H9 (cell line): ENCODE results near the gene CCBE1. TPM values are rescaled to one million over a fixed set of nuclear protein-coding genes. Genes with fewer than 3 reads are reported as not detected.

Experiments used
- DNase-seq: peaks from one replicate; pipeline ENCODE4 v3.0.0-alpha.2; 2017
- H2AFZ ChIP-seq: one replicate; pipeline ENCODE4 v1.6.1; 2013; ENCODE audit warnings: mild to moderate bottlenecking, low read length, control low read depth, moderate library complexity
- H2AK5ac ChIP-seq: 2 replicates; pipeline ENCODE4 v1.6.1; 2013; ENCODE audit warnings: low read length, control low read depth, mixed read lengths; ENCODE audit not compliant: insufficient read length
- H2BK120ac ChIP-seq: one replicate; pipeline ENCODE4 v1.6.1; 2013; ENCODE audit warnings: low read depth, mild to moderate bottlenecking, low read length, control low read depth, inconsistent platforms; ENCODE audit not compliant: poor library complexity, severe bottlenecking
- H2BK12ac ChIP-seq: 2 replicates; pipeline ENCODE4 v1.6.1; 2013; ENCODE audit warnings: low read length, control low read depth, mixed read lengths, low read depth; ENCODE audit not compliant: insufficient read length
- H2BK15ac ChIP-seq: 2 replicates; pipeline ENCODE4 v1.6.1; 2013; ENCODE audit warnings: low read depth, low read length, control low read depth
- H2BK20ac ChIP-seq: one replicate; pipeline ENCODE4 v1.6.1; 2013; ENCODE audit warnings: low read depth, mild to moderate bottlenecking, low read length, control low read depth, inconsistent platforms; ENCODE audit not compliant: poor library complexity, severe bottlenecking
- H2BK5ac ChIP-seq: 2 replicates; pipeline ENCODE4 v1.6.1; 2013; ENCODE audit warnings: low read length, control low read depth, mixed read lengths; ENCODE audit not compliant: insufficient read length
- H3K14ac ChIP-seq: 2 replicates; pipeline ENCODE4 v1.6.1; 2013; ENCODE audit warnings: low read length, control low read depth; ENCODE audit not compliant: insufficient read depth
- H3K18ac ChIP-seq: 2 replicates; pipeline ENCODE4 v1.6.1; 2013; ENCODE audit warnings: low read depth, mild to moderate bottlenecking, mixed read lengths, low read length, control low read depth; ENCODE audit not compliant: insufficient read length
- H3K23ac ChIP-seq: 2 replicates; pipeline ENCODE4 v1.6.1; 2013; ENCODE audit warnings: low read length, control low read depth, mixed read lengths, low read depth; ENCODE audit not compliant: insufficient read length
- H3K23me2 ChIP-seq: 2 replicates; pipeline ENCODE4 v1.6.1; 2013; ENCODE audit warnings: low read depth, mild to moderate bottlenecking, mixed read lengths, low read length, control low read depth; ENCODE audit not compliant: insufficient read length, poor library complexity, severe bottlenecking
- H3K27ac ChIP-seq: 2 replicates; pipeline ENCODE4 v1.5.1; 2013; ENCODE audit warnings: low read length, control low read depth, mixed read lengths, low read depth; ENCODE audit not compliant: insufficient read length
- H3K27me3 ChIP-seq: 2 replicates; pipeline ENCODE4 v1.6.1; 2013; ENCODE audit warnings: low read length, control low read depth, inconsistent platforms; ENCODE audit not compliant: insufficient read depth
- H3K4ac ChIP-seq: 2 replicates; pipeline ENCODE4 v1.6.1; 2013; ENCODE audit warnings: low read depth, mild to moderate bottlenecking, control low read depth, inconsistent platforms, low read length, moderate library complexity
- H3K4me1 ChIP-seq: 2 replicates; pipeline ENCODE4 v1.6.1; 2013; ENCODE audit warnings: low read length, control low read depth, inconsistent platforms; ENCODE audit not compliant: insufficient read depth
- H3K4me2 ChIP-seq: 2 replicates; pipeline ENCODE4 v1.6.1; 2013; ENCODE audit warnings: low read length, control low read depth, mixed read lengths; ENCODE audit not compliant: insufficient read length, insufficient read depth
- H3K56ac ChIP-seq: 2 replicates; pipeline ENCODE4 v1.6.1; 2013; ENCODE audit warnings: low read depth, mild to moderate bottlenecking, mixed read lengths, low read length, control low read depth; ENCODE audit not compliant: insufficient read length
- H3K79me1 ChIP-seq: 2 replicates; pipeline ENCODE4 v1.6.1; 2013; ENCODE audit warnings: low read depth, mild to moderate bottlenecking, moderate library complexity, low read length, control low read depth, inconsistent platforms; ENCODE audit not compliant: insufficient read depth, poor library complexity, severe bottlenecking
- H3K79me2 ChIP-seq: 2 replicates; pipeline ENCODE4 v1.6.1; 2013; ENCODE audit warnings: low read length, control low read depth, inconsistent platforms; ENCODE audit not compliant: insufficient read depth
- H3K9ac ChIP-seq: 2 replicates; pipeline ENCODE4 v1.6.1; 2013; ENCODE audit warnings: low read length, control low read depth, mixed read lengths; ENCODE audit not compliant: insufficient read length; ENCODE audit errors: extremely low read depth
- H3K9me3 ChIP-seq: one replicate; pipeline ENCODE4 v1.6.1; 2013; ENCODE audit warnings: low read depth, low read length, inconsistent platforms; ENCODE audit not compliant: control insufficient read depth
- H3T11ph ChIP-seq: one replicate; pipeline ENCODE4 v1.6.1; 2013; ENCODE audit warnings: mild to moderate bottlenecking, low read length, control low read depth, inconsistent platforms
- H4K20me1 ChIP-seq: one replicate; pipeline ENCODE4 v1.6.1; 2013; ENCODE audit not compliant: control insufficient read depth, insufficient read length, insufficient read depth
- H4K5ac ChIP-seq: 2 replicates; pipeline ENCODE4 v1.6.1; 2013; ENCODE audit warnings: low read depth, mild to moderate bottlenecking, mixed read lengths, low read length, control low read depth; ENCODE audit not compliant: insufficient read length
- H4K8ac ChIP-seq: replicated peaks from 2 replicates; pipeline ENCODE4 v1.6.1; 2013; ENCODE audit warnings: low read length, control low read depth, mixed read lengths, low read depth; ENCODE audit not compliant: insufficient read length
- H4K91ac ChIP-seq: 2 replicates; pipeline ENCODE4 v1.6.1; 2013; ENCODE audit warnings: low read depth, mild to moderate bottlenecking, moderate library complexity, mixed read lengths, low read length, control low read depth; ENCODE audit not compliant: insufficient read length
- H3K27ac Mint-ChIP-seq, 3 experiments: 2 replicates in 2 of 3; 3 replicates in 1 of 3; pipeline ENCODE4 v1.8.0; 2020 to 2021; ENCODE audit warnings: mixed read lengths in 3 of 3, mild to moderate bottlenecking in 1 of 3, moderate library complexity in 1 of 3
- H3K27me3 Mint-ChIP-seq: 2 replicates; pipeline ENCODE4 v1.8.0; 2021; ENCODE audit warnings: low read depth, mild to moderate bottlenecking, moderate library complexity, mixed read lengths
- H3K36me3 Mint-ChIP-seq, 3 experiments: 2 replicates in 2 of 3; 3 replicates in 1 of 3; pipeline ENCODE4 v1.8.0; 2020 to 2021; ENCODE audit warnings: low read depth in 3 of 3, mixed read lengths in 3 of 3; ENCODE audit not compliant: insufficient read depth in 1 of 3
- H3K4me1 Mint-ChIP-seq, 2 experiments: 2 replicates each; pipeline ENCODE4 v1.8.0; 2020; ENCODE audit warnings: mixed read lengths in 2 of 2
- H3K4me3 Mint-ChIP-seq, 2 experiments: 2 replicates in 1 of 2; 3 replicates in 1 of 2; pipeline ENCODE4 v1.8.0; 2020 to 2021; ENCODE audit warnings: mild to moderate bottlenecking in 2 of 2, mixed read lengths in 2 of 2, moderate library complexity in 1 of 2
- H3K9me3 Mint-ChIP-seq, 2 experiments: 2 replicates in 1 of 2; 3 replicates in 1 of 2; pipeline ENCODE4 v1.8.0; 2020; ENCODE audit warnings: mild to moderate bottlenecking in 2 of 2, mixed read lengths in 2 of 2, moderate library complexity in 1 of 2
- WGBS: extraction: QIAGEN DNeasy Blood & Tissue Kit; methylation state at CpG from one replicate; pipeline ENCODE4 v1.1.7; 2013; ENCODE audit warnings: missing lambda C conversion rate, low lambda C conversion rate, mixed read lengths; ENCODE audit not compliant: insufficient read length; ENCODE audit errors: extremely low coverage; 5-methylcytosine and 5-hydroxymethylcytosine counted together
- total RNA-seq: library from RNA; stranded (reverse); gene quantifications from 2 replicates; pipeline ENCODE4 v1.2.1, GENCODE V29; 2021
- TF ChIP-seq, protein P1 (sequence below): fragments of 200-600 bp; sonication (generic); conservative IDR thresholded peaks from 3 replicates; pipeline ENCODE4 v1.8.0; 2021; ENCODE audit warnings: antibody characterized with exemption, mild to moderate bottlenecking

The CCBE1 gene
- total RNA-seq, 1 experiment from 2014 or later, result 0.39 TPM

DNA sequence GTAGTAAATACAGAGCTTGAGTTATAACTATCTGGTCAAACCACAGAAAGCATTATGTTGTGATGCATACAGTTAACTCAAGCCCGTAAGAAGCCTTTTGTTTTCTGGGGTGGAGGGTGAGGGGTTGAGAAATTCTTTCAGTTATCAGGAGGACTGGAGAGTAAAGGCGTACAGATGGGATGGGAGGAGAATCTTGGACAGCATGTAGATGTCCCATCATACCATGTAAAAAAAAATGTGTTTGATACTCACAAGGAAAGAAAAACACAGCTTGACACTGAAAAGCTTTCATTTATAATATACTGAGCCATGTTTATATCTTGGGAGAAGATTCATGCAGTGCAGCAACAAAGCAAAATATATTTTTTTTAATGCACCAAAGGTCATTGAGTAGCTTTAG is 12.4 kb downstream of the CCBE1 start:
- Histone ChIP-seq H3K14ac (no peak overlapping the region), H2BK12ac (no peak overlapping the region), H3K4ac (no peak overlapping the region), H2AK5ac (no peak overlapping the region), H3K4me1 (peaks cover 17% of the 10 kb centered on the region), H2BK15ac (no peak overlapping the region), H2BK5ac (no peak overlapping the region), H3K27me3 (no peaks in the 10 kb centered on the region), H4K8ac (no peak overlapping the region), H3K27ac (no peak overlapping the region), H4K20me1 (no peaks in the 10 kb centered on the region), H3K23ac (no peak overlapping the region), H3K56ac (no peak overlapping the region), H2BK120ac (no peak overlapping the region), H4K5ac (no peak overlapping the region), H3K4me2 (no peak overlapping the region), H3K79me2 (no peaks in the 10 kb centered on the region), H3K9me3 (no peaks in the 10 kb centered on the region), H3K18ac (no peak overlapping the region), H2AFZ (no peak overlapping the region), H3K79me1 (no peaks in the 10 kb centered on the region), H2BK20ac (no peak overlapping the region), H3K9ac (no peak overlapping the region), H3K23me2 (no peaks in the 10 kb centered on the region), H3T11ph (no peak overlapping the region), H4K91ac (no peak overlapping the region)
- no peak overlapping the region for H3K4me3 Mint-ChIP-seq
- H3K9me3 Mint-ChIP-seq, result no peaks in the 10 kb centered on the region; a peak in 1 of 5 replicates
- no peak for DNase-seq
- no CpG with 5 or more reads among the region's 2 CpGs for WGBS
- peaks cover 58 to 62% of the 10 kb centered on the region in 2 experiments for H3K4me1 Mint-ChIP-seq
- no peak overlapping the region for H3K27ac Mint-ChIP-seq
- TF ChIP-seq, protein P1, sequence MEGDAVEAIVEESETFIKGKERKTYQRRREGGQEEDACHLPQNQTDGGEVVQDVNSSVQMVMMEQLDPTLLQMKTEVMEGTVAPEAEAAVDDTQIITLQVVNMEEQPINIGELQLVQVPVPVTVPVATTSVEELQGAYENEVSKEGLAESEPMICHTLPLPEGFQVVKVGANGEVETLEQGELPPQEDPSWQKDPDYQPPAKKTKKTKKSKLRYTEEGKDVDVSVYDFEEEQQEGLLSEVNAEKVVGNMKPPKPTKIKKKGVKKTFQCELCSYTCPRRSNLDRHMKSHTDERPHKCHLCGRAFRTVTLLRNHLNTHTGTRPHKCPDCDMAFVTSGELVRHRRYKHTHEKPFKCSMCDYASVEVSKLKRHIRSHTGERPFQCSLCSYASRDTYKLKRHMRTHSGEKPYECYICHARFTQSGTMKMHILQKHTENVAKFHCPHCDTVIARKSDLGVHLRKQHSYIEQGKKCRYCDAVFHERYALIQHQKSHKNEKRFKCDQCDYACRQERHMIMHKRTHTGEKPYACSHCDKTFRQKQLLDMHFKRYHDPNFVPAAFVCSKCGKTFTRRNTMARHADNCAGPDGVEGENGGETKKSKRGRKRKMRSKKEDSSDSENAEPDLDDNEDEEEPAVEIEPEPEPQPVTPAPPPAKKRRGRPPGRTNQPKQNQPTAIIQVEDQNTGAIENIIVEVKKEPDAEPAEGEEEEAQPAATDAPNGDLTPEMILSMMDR, result no peak
- peaks cover 40% of the 10 kb centered on the region for H3K27me3 Mint-ChIP-seq
- H3K36me3 Mint-ChIP-seq, result no peaks in the 10 kb centered on the region; a peak in 1 of 7 replicates
